ENCODE measurements around the gene ATP1B2.
"Not testable (repeated sequence)": the region's sequence is repeated elsewhere in the genome, so short reads cannot be mapped to it uniquely, and the experiment has no call there.

ATP1B2 gene, protein sequence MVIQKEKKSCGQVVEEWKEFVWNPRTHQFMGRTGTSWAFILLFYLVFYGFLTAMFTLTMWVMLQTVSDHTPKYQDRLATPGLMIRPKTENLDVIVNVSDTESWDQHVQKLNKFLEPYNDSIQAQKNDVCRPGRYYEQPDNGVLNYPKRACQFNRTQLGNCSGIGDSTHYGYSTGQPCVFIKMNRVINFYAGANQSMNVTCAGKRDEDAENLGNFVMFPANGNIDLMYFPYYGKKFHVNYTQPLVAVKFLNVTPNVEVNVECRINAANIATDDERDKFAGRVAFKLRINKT

GRCh38 chr17:7650509-7651096, at the start of gene ATP1B2:
ATP1B2 (plus strand) TSS chr17:7650926; CDS start chr17:7651519, 593 bp downstream.
- peak; percentile 65 for DNase-seq (ENCODE audit: low spot score)

DNA sequence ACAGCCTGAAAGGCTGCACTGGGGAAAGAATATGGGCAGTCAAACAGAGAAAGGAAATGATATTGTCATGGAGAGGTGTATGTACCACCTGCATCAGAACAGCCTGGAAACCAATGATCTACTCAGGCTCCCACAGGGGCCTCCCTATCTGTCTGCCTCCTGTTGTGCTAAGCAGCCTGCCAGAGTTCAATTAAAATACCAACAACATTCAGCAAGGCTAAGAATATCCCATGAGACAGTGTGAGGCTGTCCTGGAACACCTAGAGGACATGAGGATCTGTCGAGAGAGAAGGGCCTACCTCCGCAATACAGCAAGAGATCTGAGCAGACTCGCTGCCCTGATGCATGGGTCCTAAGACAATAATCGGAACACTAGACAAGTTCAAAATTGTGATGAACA, 44.4 kb upstream of the ATP1B2 start:
- no peak for DNase-seq (ENCODE audit: low spot score)

DNA sequence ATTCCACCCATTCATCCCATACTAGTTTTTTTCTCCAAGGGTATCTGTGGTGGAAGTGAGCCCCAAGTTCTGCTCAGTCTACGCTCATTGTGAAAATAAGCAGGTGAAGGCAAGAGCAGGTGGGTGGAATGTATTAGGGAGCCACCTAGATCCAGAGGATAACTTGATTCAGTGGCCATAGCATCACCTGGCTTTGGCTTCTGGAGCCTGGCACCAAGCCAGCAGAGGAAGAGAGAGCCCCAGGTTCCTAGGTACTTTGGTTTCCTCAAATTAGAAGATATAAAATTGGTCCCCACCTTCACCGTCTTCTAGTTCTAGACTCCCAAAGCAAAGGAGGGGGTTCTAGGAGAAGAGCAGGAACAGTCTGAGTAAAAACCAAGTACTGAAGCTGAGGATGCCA, 40.1 kb upstream of the ATP1B2 start:
- DNase-seq (ENCODE audit: low spot score): no peak

DNA sequence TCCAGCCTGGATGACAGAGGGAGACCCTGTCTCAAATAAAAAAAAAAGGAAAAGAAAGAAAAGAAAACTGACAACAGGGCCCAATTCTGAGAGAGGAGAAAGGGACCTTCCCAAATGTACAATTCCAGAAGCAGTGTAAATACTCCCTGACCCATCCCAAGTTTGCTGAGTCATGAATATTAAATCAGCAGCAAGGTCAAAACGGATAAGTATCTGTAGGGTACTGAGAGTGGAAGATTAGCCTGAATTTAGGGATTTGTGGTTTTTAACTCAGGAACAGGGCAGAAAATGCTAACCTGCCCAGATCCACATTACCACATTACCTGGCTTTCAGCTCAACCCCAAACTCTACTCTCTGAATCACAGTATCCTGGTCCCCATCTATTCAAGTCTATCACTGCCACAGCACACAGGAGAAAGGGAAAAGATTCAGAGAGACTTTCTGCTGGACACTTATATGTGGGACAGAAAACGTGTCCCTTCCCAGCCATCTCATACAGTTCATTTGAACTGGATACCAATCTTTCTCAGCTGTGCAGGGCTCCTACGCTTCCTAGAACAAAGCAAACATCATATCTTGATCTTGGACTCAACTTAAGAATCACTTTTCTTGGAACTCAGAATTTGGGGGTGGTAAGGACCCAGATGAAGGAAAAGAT, 39.0 kb upstream of the ATP1B2 start:
- DNase-seq (ENCODE audit: low spot score): no peak

GRCh38 chr17:7612294-7612640, 38.5 kb upstream of the ATP1B2 start:
- no peak for DNase-seq (ENCODE audit: low spot score)

GRCh38 chr17:7613769-7614424, 36.8 kb upstream of the ATP1B2 start:
- DNase-seq (ENCODE audit: low spot score): no peak

- DNase-seq (ENCODE audit: low spot score): peak; percentile 100
These were observed 36.1 kb upstream of the ATP1B2 start, which contains the start of gene FXR2 for GRCh38 chr17:7614425-7615264. FXR2 (minus strand) TSS chr17:7614897; CDS start chr17:7614532, 365 bp downstream.

DNA sequence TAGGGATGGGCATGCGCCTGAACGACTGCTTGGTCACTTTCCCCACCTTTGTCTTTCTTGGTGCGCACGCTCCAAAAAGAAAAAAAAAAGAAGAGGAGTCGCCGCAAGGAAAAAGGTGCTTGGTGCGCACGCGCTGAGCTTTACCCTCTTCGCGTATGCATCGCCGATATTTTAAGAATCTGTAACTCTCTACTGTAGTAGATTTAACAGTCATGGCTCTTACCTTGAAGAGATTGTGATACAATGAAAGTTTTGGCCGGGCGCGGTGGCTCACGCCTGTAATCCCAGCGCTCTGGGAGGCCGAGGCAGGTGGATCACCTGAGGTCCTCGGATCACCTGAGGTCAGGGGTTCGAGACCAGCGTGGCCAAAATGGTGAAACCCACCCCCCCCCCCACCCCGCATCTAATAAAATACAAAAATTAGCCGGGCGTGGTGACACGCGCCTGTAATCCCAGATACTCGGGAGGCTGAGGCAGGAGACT, 35.4 kb upstream of the ATP1B2 start:
- no peak for DNase-seq (ENCODE audit: low spot score)

- no peak for DNase-seq (ENCODE audit: low spot score)
These were observed 32.1 kb upstream of the ATP1B2 start for GRCh38 chr17:7618608-7619007.

GRCh38 chr17:7620835-7621234, 29.9 kb upstream of the ATP1B2 start:
- no peak for DNase-seq (ENCODE audit: low spot score)

DNA sequence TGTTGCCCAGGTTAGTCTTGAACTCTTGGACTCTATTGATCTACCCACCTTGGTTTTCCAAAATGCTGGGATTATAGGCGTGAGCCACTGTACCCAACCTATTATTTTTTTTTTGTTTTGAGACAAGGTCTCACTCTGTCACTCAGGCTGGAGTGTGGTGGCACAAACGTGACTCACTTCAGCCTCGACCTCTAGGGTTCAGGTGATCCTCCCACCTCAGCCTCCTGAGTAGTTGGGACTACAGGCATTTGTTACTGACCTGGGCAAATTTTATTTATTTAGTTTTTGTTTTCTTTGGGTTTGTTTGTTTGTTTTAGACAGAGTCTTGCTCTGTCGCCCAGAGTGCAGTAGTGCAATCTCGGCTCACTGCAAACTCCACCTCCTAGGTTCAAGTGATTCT, 27.1 kb upstream of the ATP1B2 start:
- no peak for DNase-seq (ENCODE audit: low spot score)

- DNase-seq (ENCODE audit: low spot score): not testable (repeated sequence)
These were observed 25.0 kb upstream of the ATP1B2 start for GRCh38 chr17:7625749-7626148.

DNA sequence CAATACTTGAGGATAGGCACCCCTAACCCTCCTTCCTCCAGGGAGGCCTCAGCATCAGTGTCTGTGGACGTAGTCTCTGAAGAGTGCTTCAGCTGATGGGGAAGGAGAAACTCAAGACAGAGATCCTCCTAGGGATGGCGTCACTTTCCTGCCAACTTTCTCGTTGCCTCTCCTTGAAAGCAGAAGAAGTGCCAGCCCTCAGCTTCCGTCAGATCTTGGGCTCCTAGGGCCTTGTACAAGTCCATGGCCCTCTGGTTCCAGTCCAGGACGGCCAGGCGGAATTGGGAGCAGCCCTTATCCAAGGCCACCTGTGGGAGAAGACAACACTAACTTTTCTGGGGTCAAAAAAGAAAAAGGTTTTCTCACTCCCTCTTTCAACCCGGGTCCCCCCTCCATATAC, 24.4 kb upstream of the ATP1B2 start:
- no peak for DNase-seq (ENCODE audit: low spot score)

DNA sequence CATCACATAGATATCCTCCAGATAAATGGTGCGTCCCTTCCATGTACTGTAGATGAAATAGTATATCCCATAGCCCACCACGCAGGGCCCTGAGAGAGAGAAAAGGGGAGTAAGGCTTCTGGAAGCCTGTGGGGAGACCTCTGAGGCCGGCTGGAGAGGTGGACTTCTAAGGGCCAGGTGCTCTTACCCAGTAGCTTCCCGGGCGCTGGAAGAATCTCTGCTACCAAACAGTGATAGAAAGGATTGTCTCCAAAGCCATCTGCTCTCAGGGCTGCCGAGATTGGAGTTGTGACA, 23.8 kb upstream of the ATP1B2 start:
- no peak for DNase-seq (ENCODE audit: low spot score)

GRCh38 chr17:7627250-7628121, 23.2 kb upstream of the ATP1B2 start, which contains the start of gene SAT2:
SAT2 (minus strand) TSS chr17:7627821; CDS start chr17:7627635, 186 bp downstream.
- peak; percentile 85 for DNase-seq (ENCODE audit: low spot score)

DNA sequence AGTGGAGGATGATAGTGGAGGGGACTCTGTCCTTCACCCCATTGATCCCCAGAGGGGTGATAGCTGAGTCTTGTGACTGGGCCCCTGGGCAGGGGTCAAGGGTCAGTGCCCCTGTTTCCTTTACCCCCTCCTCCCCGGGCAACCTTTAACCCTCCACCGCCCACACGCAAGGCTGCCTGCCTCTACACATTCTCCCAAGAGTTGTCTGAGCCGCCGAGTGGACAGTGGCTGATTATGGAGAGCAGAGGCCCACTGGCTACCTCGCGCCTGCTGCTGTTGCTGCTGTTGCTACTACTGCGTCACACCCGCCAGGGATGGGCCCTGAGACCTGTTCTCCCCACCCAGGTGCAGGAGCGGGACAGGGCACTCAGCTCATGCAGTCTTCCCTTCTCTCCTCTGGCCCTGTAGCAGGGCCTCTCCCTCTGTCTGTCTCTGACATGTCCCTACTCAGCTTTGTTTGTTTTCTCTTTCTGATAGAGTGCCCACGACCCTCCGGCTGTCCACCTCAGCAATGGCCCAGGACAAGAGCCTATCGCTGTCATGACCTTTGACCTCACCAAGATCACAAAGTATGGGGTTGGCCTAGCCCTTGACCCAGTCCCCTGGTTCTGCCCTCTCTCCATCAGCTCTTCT, 20.7 kb upstream of the ATP1B2 start, which contains the start of gene SHBG:
SHBG (plus strand) TSS at position 197 of the 633 bp plus-strand sequence; CDS start at position 235, 38 bp downstream.
- no peak for DNase-seq (ENCODE audit: low spot score)

DNA sequence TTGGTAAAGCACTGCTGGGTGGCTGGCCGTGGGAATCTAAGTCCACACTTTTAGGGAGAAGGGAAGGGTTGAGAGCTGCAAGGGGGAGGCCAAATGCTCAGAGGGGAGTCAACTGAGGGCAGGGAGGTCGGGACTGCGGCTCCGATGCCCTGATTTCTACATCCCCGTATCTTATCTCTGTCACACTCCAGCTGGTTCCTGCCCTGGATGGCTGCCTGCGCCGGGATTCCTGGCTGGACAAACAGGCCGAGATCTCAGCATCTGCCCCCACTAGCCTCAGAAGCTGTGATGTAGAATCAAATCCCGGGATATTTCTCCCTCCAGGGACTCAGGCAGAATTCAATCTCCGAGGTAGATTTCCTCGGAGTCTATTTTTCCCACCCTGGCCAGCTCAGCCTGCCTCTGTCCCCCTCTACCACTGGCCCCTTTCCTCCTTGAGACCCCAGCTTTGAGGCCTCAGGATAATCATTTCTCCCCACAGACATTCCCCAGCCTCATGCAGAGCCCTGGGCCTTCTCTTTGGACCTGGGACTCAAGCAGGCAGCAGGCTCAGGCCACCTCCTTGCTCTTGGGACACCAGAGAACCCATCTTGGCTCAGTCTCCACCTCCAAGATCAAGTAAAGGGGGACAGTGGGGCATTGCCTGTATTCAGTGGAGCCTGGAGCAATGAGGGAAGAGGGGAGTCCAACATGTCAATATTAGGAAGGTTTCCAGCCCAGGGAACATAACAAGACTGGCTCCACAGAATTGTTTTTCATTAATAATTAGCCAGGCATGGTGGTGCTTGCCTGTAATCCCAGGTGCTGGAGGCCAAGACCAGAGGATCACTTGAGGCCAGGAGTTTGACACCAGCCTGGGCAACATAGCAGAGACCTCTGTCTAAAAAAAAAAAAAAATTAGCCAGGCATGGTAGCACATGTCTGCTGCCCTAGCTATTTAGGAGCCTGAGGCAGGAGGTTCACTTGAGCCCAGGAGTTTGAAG, 19.0 kb upstream of the ATP1B2 start:
- no peak for DNase-seq (ENCODE audit: low spot score)

GRCh38 chr17:7632492-7632894, 18.2 kb upstream of the ATP1B2 start:
- DNase-seq (ENCODE audit: low spot score): peak; percentile 44

GRCh38 chr17:7633093-7633492, 17.6 kb upstream of the ATP1B2 start:
- DNase-seq (ENCODE audit: low spot score): no peak

All from CD4-positive, alpha-beta T cell treated with Interleukin-15 for 4 hours (primary cell).